Hepatocyte (in vitro differentiated cells): ENCODE results near the gene ABCA9. TPM values are rescaled to one million over a fixed set of nuclear protein-coding genes. Genes with fewer than 3 reads are reported as not detected.

Experiments used
- DNase-seq: peaks from one replicate; pipeline ENCODE4 v3.0.0-alpha.2; 2016; ENCODE audit warnings: low spot score
- H2AFZ ChIP-seq: fragments of 200-600 bp; sonication (generic); 2 replicates; pipeline ENCODE4 v1.6.0; 2016; ENCODE audit warnings: antibody characterized with exemption, mild to moderate bottlenecking
- H3K27ac ChIP-seq: fragments of 200-600 bp; sonication (generic); 2 replicates; pipeline ENCODE4 v1.5.1; 2016; ENCODE audit warnings: mild to moderate bottlenecking
- H3K27me3 ChIP-seq: fragments of 200-600 bp; sonication (generic); 2 replicates; pipeline ENCODE4 v1.6.1; 2016
- H3K36me3 ChIP-seq: fragments of 200-600 bp; sonication (generic); replicated peaks from 2 replicates; pipeline ENCODE4 v1.5.1; 2016; ENCODE audit warnings: low read depth; ENCODE audit not compliant: insufficient read depth
- H3K4me1 ChIP-seq: fragments of 200-600 bp; sonication (generic); 2 replicates; pipeline ENCODE4 v1.5.1; 2016; ENCODE audit warnings: mild to moderate bottlenecking, moderate library complexity; ENCODE audit not compliant: insufficient read depth
- H3K4me2 ChIP-seq: fragments of 200-600 bp; sonication (generic); 2 replicates; pipeline ENCODE4 v1.6.0; 2016
- H3K4me3 ChIP-seq: fragments of 200-600 bp; sonication (generic); 2 replicates; pipeline ENCODE4 v1.5.1; 2016; ENCODE audit warnings: mild to moderate bottlenecking
- H3K79me2 ChIP-seq: fragments of 200-600 bp; sonication (generic); 2 replicates; pipeline ENCODE4 v1.6.0; 2017; ENCODE audit warnings: mild to moderate bottlenecking
- H3K9me2 ChIP-seq: fragments of 200-600 bp; sonication (generic); replicated peaks from 2 replicates; pipeline ENCODE4 v1.6.0; 2017; ENCODE audit warnings: mild to moderate bottlenecking; ENCODE audit not compliant: insufficient read depth
- H3K9me3 ChIP-seq: fragments of 200-600 bp; sonication (generic); 2 replicates; pipeline ENCODE4 v1.5.1; 2016; ENCODE audit warnings: low read depth, mild to moderate bottlenecking
- H4K20me1 ChIP-seq: fragments of 200-600 bp; sonication (generic); 2 replicates; pipeline ENCODE4 v1.6.0; 2016; ENCODE audit warnings: mild to moderate bottlenecking; ENCODE audit not compliant: insufficient read depth, poor library complexity, severe bottlenecking
- CTCF ChIP-seq: fragments of 200-600 bp; sonication (generic); IDR thresholded peaks from 2 replicates; pipeline ENCODE4 v1.5.1; 2016; ENCODE audit warnings: antibody characterized with exemption, mild to moderate bottlenecking; ENCODE audit not compliant: poor library complexity
- EZH2 ChIP-seq: fragments of 200-600 bp; sonication (generic); IDR thresholded peaks from 2 replicates; pipeline ENCODE4 v1.6.1; 2016; ENCODE audit warnings: antibody characterized with exemption, mild to moderate bottlenecking, borderline replicate concordance
- EZH2phosphoT487 ChIP-seq: fragments of 200-600 bp; sonication (generic); IDR thresholded peaks from one replicate; pipeline ENCODE4 v1.6.1; 2018; ENCODE audit warnings: antibody characterized with exemption, mild to moderate bottlenecking, low read depth, moderate library complexity; ENCODE audit not compliant: unreplicated experiment, severe bottlenecking
- WGBS: methylation state at CpG from one replicate; pipeline ENCODE4 v1.1.6; 2016; ENCODE audit warnings: low lambda C conversion rate; ENCODE audit errors: missing lambda C conversion rate; 5-methylcytosine and 5-hydroxymethylcytosine counted together
- polyA plus RNA-seq: library from polyadenylated mRNA; unstranded; fragments of >200 nt; fragmentation: Nextera tagmentation; extraction: Ambion mirVana; gene quantifications from 2 replicates; pipeline ENCODE4 v1.2.1, GENCODE V29; 2016
- total RNA-seq: library from RNA; depleted of rRNA; stranded (reverse); fragments of >200 nt; gene quantifications from 2 replicates; pipeline ENCODE4 v1.2.3, GENCODE V29; 2014

ABCA9 gene, protein sequence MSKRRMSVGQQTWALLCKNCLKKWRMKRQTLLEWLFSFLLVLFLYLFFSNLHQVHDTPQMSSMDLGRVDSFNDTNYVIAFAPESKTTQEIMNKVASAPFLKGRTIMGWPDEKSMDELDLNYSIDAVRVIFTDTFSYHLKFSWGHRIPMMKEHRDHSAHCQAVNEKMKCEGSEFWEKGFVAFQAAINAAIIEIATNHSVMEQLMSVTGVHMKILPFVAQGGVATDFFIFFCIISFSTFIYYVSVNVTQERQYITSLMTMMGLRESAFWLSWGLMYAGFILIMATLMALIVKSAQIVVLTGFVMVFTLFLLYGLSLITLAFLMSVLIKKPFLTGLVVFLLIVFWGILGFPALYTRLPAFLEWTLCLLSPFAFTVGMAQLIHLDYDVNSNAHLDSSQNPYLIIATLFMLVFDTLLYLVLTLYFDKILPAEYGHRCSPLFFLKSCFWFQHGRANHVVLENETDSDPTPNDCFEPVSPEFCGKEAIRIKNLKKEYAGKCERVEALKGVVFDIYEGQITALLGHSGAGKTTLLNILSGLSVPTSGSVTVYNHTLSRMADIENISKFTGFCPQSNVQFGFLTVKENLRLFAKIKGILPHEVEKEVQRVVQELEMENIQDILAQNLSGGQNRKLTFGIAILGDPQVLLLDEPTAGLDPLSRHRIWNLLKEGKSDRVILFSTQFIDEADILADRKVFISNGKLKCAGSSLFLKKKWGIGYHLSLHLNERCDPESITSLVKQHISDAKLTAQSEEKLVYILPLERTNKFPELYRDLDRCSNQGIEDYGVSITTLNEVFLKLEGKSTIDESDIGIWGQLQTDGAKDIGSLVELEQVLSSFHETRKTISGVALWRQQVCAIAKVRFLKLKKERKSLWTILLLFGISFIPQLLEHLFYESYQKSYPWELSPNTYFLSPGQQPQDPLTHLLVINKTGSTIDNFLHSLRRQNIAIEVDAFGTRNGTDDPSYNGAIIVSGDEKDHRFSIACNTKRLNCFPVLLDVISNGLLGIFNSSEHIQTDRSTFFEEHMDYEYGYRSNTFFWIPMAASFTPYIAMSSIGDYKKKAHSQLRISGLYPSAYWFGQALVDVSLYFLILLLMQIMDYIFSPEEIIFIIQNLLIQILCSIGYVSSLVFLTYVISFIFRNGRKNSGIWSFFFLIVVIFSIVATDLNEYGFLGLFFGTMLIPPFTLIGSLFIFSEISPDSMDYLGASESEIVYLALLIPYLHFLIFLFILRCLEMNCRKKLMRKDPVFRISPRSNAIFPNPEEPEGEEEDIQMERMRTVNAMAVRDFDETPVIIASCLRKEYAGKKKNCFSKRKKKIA (N-terminal part only)
- total RNA-seq: 0.60 and 6.6 TPM in 2 replicates
- polyA plus RNA-seq: 0.34 and 1.4 TPM in 2 replicates

GRCh38 chr17:69060822-69061221, at the start of gene ABCA9:
TSS of gene ABCA9 (minus strand) at chr17:69060927. CDS start at chr17:69051126, 9,801 bp downstream.
- no peaks in the 10 kb centered on the region for H4K20me1 ChIP-seq
- no peaks in the 10 kb centered on the region for H3K9me2 ChIP-seq
- H3K79me2 ChIP-seq: no peaks in the 10 kb centered on the region
- H3K9me3 ChIP-seq: no peaks in the 10 kb centered on the region
- H2AFZ ChIP-seq: no peak within 1 kb of the TSS
- no peaks in the 10 kb centered on the region for H3K4me1 ChIP-seq
- no peak within 1 kb of the TSS for H3K27ac ChIP-seq
- H3K4me3 ChIP-seq: no peak within 1 kb of the TSS
- no peaks in the 10 kb centered on the region for H3K27me3 ChIP-seq
- TF ChIP-seq EZH2 (no peak), CTCF (no peak)
- 51% methylated on average over 2 of the region's 2 CpGs for WGBS
- H3K4me2 ChIP-seq: no peak within 1 kb of the TSS
- no peaks in the 10 kb centered on the region for H3K36me3 ChIP-seq
- no peak for DNase-seq

- Histone ChIP-seq H3K4me2 (no peak overlapping the region), H4K20me1 (no peaks in the 10 kb centered on the region), H3K27me3 (no peaks in the 10 kb centered on the region), H3K9me2 (no peaks in the 10 kb centered on the region), H2AFZ (no peak overlapping the region), H3K9me3 (no peaks in the 10 kb centered on the region), H3K4me3 (no peak overlapping the region), H3K79me2 (no peaks in the 10 kb centered on the region), H3K27ac (no peak overlapping the region), H3K36me3 (no peaks in the 10 kb centered on the region), H3K4me1 (no peaks in the 10 kb centered on the region)
- 83% methylated on average over 10 of the region's 10 CpGs for WGBS
- no peak for TF ChIP-seq CTCF
- TF ChIP-seq EZH2: no peak
- no peak for TF ChIP-seq EZH2phosphoT487
- DNase-seq: no peak
Measured at GRCh38 chr17:69105907-69106730, 45.4 kb upstream of the ABCA9 start.

- Histone ChIP-seq H4K20me1 (no peaks in the 10 kb centered on the region), H3K4me3 (no peak overlapping the region), H3K9me2 (no peaks in the 10 kb centered on the region), H2AFZ (no peak overlapping the region), H3K4me1 (no peaks in the 10 kb centered on the region), H3K4me2 (no peak overlapping the region), H3K79me2 (no peaks in the 10 kb centered on the region), H3K27me3 (no peaks in the 10 kb centered on the region), H3K9me3 (no peaks in the 10 kb centered on the region), H3K36me3 (no peaks in the 10 kb centered on the region), H3K27ac (peak overlapping the region; percentile 36)
- TF ChIP-seq CTCF (no peak), EZH2phosphoT487 (no peak), EZH2 (no peak)
- DNase-seq: peak; percentile 49
- 59% methylated on average over 9 of the region's 9 CpGs for WGBS
Measured at GRCh38 chr17:69103557-69104233, 43.0 kb upstream of the ABCA9 start.
